DMS153 (cell line): ENCODE results near the gene NDFIP2.
A peak's percentile ranks its signal among the peaks of the same experiment; 100 is the strongest.
"Not testable (repeated sequence)": the region's sequence is repeated elsewhere in the genome, so short reads cannot be mapped to it uniquely, and the experiment has no call there.

ENCODE experiments used
- DNase-seq: peaks from one replicate; lab custom pipeline; 2025; lab: John Stamatoyannopoulos, UW

The NDFIP2 gene

GRCh38 chr13:79534596-79534995 is 53.6 kb downstream of the NDFIP2 start:
- DNase-seq = no peak

GRCh38 chr13:79538757-79539156 is 57.8 kb downstream of the NDFIP2 start:
- no peak for DNase-seq

- no peak for DNase-seq
Measured at GRCh38 chr13:79540504-79540903, 59.5 kb downstream of the NDFIP2 start.

- DNase-seq = peak; percentile 53
Measured at GRCh38 chr13:79541426-79542049, 60.6 kb downstream of the NDFIP2 start.

- DNase-seq = no peak
Measured at GRCh38 chr13:79543883-79544282, 62.9 kb downstream of the NDFIP2 start.

GRCh38 chr13:79547211-79548195 is 66.5 kb downstream of the NDFIP2 start:
- no peak for DNase-seq

GRCh38 chr13:79548902-79549301 is 67.9 kb downstream of the NDFIP2 start:
- no peak for DNase-seq

GRCh38 chr13:79549355-79550106 is 68.6 kb downstream of the NDFIP2 start:
- no peak for DNase-seq

- DNase-seq = no peak
Measured at GRCh38 chr13:79557666-79558065, 76.7 kb downstream of the NDFIP2 start.

- DNase-seq = no peak
Measured at GRCh38 chr13:79560954-79561353, 80.0 kb downstream of the NDFIP2 start.

GRCh38 chr13:79562557-79562956 is 81.6 kb downstream of the NDFIP2 start:
- DNase-seq = no peak

GRCh38 chr13:79566118-79566517 is 85.2 kb downstream of the NDFIP2 start:
- no peak for DNase-seq

GRCh38 chr13:79571147-79571546 is 90.2 kb downstream of the NDFIP2 start:
- DNase-seq = no peak

GRCh38 chr13:79573892-79574291 is 92.9 kb downstream of the NDFIP2 start:
- DNase-seq = not testable (repeated sequence)

- DNase-seq = no peak
Measured at GRCh38 chr13:79581870-79582315, 100.9 kb downstream of the NDFIP2 start.

- DNase-seq = no peak
Measured at GRCh38 chr13:79582896-79583295, 101.9 kb downstream of the NDFIP2 start.

- no peak for DNase-seq
Measured at GRCh38 chr13:79585033-79585432, 104.1 kb downstream of the NDFIP2 start.

GRCh38 chr13:79589603-79590393 is 108.8 kb downstream of the NDFIP2 start:
- DNase-seq = no peak

- no peak for DNase-seq
Measured at GRCh38 chr13:79590394-79590676, 109.4 kb downstream of the NDFIP2 start.

GRCh38 chr13:79591493-79591892 is 110.5 kb downstream of the NDFIP2 start:
- no peak for DNase-seq

- DNase-seq = no peak
Measured at GRCh38 chr13:79593121-79593520, 112.2 kb downstream of the NDFIP2 start.
